Ishikawa (cell line): ENCODE data around the gene LNPEP.

Experiments
- EP300 ChIP-seq: IDR thresholded peaks from 2 replicates; pipeline ENCODE4 v1.6.1; 2012; ENCODE audit warnings: borderline replicate concordance
- TCF12 ChIP-seq: IDR thresholded peaks from 2 replicates; pipeline ENCODE4 v1.6.1; 2012; ENCODE audit warnings: low read depth
- YY1 ChIP-seq: IDR thresholded peaks from 2 replicates; pipeline ENCODE4 v1.6.1; 2012; ENCODE audit warnings: low read depth
- TF ChIP-seq, protein P1 (sequence below): IDR thresholded peaks from 2 replicates; pipeline ENCODE4 v1.6.1; 2012

DNA sequence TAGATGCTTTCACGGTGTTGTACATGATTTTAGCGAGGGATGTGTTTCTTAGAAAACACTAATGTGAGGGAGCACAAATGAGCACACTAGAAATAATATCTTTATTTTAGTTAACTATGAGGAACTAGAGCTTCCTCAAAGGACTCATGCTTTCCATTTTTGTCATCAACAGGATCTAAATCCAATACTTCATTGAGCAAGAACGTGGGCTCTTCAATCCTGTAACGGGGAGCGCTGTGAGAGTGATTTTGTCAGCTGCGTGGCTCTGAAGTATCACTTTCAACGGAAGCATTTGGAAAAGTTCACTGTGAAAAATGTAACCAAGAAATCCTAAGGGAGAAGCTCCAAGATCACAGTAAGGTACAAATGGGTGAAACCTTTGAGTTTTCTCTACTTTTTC lies 113.3 kb downstream of the LNPEP start:
- TF ChIP-seq EP300 (no peak), YY1 (no peak), TCF12 (no peak)
- TF ChIP-seq, protein P1, sequence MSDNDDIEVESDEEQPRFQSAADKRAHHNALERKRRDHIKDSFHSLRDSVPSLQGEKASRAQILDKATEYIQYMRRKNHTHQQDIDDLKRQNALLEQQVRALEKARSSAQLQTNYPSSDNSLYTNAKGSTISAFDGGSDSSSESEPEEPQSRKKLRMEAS: no peak
